K562 (cell line): ENCODE data around the gene ALOX5. TPM values are rescaled to one million over a fixed set of nuclear protein-coding genes. Genes with fewer than 3 reads are reported as not detected.

Experiments
- BHLHE40 ChIP-seq: IDR thresholded peaks from 2 replicates; pipeline ENCODE4 v1.6.1; 2011; ENCODE audit warnings: low read length, improper control_type of control experiment
- CREBBP ChIP-seq: IDR thresholded peaks from one replicate; pipeline ENCODE4 v1.6.1; 2012; ENCODE audit warnings: low read depth, mild to moderate bottlenecking, control low read depth, inconsistent platforms, low read length
- CREM ChIP-seq: IDR thresholded peaks from 2 replicates; pipeline ENCODE4 v1.6.1; 2014; ENCODE audit warnings: antibody characterized with exemption, low read depth
- DEAF1 ChIP-seq: fragments of 450-650 bp; formaldehyde crosslinking; IDR thresholded peaks from 2 replicates; pipeline ENCODE4 v1.4.0; 2020; ENCODE audit warnings: mild to moderate bottlenecking, moderate library complexity
- ELK3 ChIP-seq: fragments of 450-650 bp; formaldehyde crosslinking; IDR thresholded peaks from 2 replicates; pipeline ENCODE4 v1.4.0; 2020; ENCODE audit warnings: mild to moderate bottlenecking
- HEY1 ChIP-seq: fragments of 250-450 bp; sonication (Bioruptor Pico); IDR thresholded peaks from 2 replicates; pipeline ENCODE4 v1.5.0; 2020; ENCODE audit warnings: mild to moderate bottlenecking, moderate library complexity, borderline replicate concordance
- IRF2 ChIP-seq: sonication (generic); formaldehyde crosslinking; IDR thresholded peaks from 2 replicates; pipeline ENCODE4 v1.8.1; 2022; ENCODE audit warnings: mild to moderate bottlenecking, missing genetic modification reagents
- KLF6 ChIP-seq: fragments of 250-450 bp; sonication (Bioruptor Pico); IDR thresholded peaks from 2 replicates; pipeline ENCODE4 v1.4.0; 2020; ENCODE audit warnings: mild to moderate bottlenecking, moderate library complexity, borderline replicate concordance
- MEIS2 ChIP-seq: fragments of 450-650 bp; IDR thresholded peaks from 2 replicates; pipeline ENCODE4 v1.6.1; 2014; ENCODE audit warnings: mild to moderate bottlenecking; ENCODE audit not compliant: partially characterized antibody
- MNT ChIP-seq, 2 experiments: fragments of 450-650 bp; conservative IDR thresholded peaks; 2 replicates each; pipeline ENCODE4 v1.6.1; 2017; ENCODE audit warnings: mild to moderate bottlenecking in 2 of 2, moderate library complexity in 2 of 2
- PCBP2 ChIP-seq: fragments of 200-400 bp; formaldehyde crosslinking; IDR thresholded peaks from 2 replicates; pipeline ENCODE4 v1.6.1; 2018; ENCODE audit warnings: low read length, low read depth, mild to moderate bottlenecking, moderate library complexity; ENCODE audit not compliant: poor library complexity, severe bottlenecking
- RNF219 ChIP-seq: fragments of 250-450 bp; sonication (Bioruptor Pico); IDR thresholded peaks from 2 replicates; pipeline ENCODE4 v1.5.0; 2022; ENCODE audit warnings: mild to moderate bottlenecking
- TSHZ1 ChIP-seq: fragments of 250-450 bp; sonication (Bioruptor Pico); IDR thresholded peaks from 2 replicates; pipeline ENCODE4 v1.4.0; 2020; ENCODE audit warnings: mild to moderate bottlenecking, moderate library complexity
- U2AF1 ChIP-seq: fragments of 200-400 bp; formaldehyde crosslinking; optimal IDR thresholded peaks from 2 replicates; pipeline ENCODE3; 2017; ENCODE audit warnings: mild to moderate bottlenecking, low read depth, low read length, moderate library complexity
- XRCC3 ChIP-seq: fragments of 450-650 bp; IDR thresholded peaks from 2 replicates; pipeline ENCODE4 v1.6.1; 2017; ENCODE audit warnings: mild to moderate bottlenecking, moderate library complexity
- ZNF184 ChIP-seq: sonication (generic); formaldehyde crosslinking; IDR thresholded peaks from 2 replicates; pipeline ENCODE4 v1.5.0; 2020; ENCODE audit warnings: missing genetic modification reagents
- polyA plus RNA-seq, 8 experiments: library from polyadenylated mRNA; depleted of rRNA in 4 of 8; stranded (reverse) in 5 of 8; unstranded in 3 of 8; fragments of >200 nt; fragmentation: Nextera tagmentation in 2 of 8; fragmentation: Illumina TruSeq in 1 of 8; extraction: Ambion mirVana in 2 of 8; extraction: Trizol in 1 of 8; gene quantifications; 2 replicates each; pipeline versions ENCODE4 v1.2.1 to v1.2.3, GENCODE V29; 2011 to 2014; ENCODE audit warnings: inconsistent platforms in 1 of 8, missing spikeins in 1 of 8
- total RNA-seq, 7 experiments: library from RNA; depleted of rRNA in 6 of 7; stranded (reverse); fragments of >200 nt in 6 of 7; fragmentation: Illumina TruSeq in 2 of 7; extraction: Trizol in 2 of 7; gene quantifications; 2 replicates each; pipeline versions ENCODE4 v1.2.1 to v1.2.3, GENCODE V29; 2011 to 2021; ENCODE audit warnings: low replicate concordance in 1 of 7

Gene ALOX5
- total and polyA plus RNA-seq, 9 of the 15 experiments (the other 6 are each of a cell fraction or from before 2014, with no cell fraction given), result 0.10 to 2.4 (median 1.4) TPM

GRCh38 chr10:45470098-45471012 lies 96.3 kb downstream of the ALOX5 start (continued):
- TF ChIP-seq MNT (conservative IDR thresholded peaks at IDR 0.05), result peak; percentile 77 to 94; a peak in 3 of 4 replicates
- no peak for TF ChIP-seq ZNF184 (CRISPR knock-in tag)
- no peak for TF ChIP-seq U2AF1
- no peak for TF ChIP-seq PCBP2
- TF ChIP-seq KLF6, result peak; percentile 15; the same call in 1 of the 2 replicates
- no peak for TF ChIP-seq TSHZ1
- TF ChIP-seq BHLHE40, result peak; percentile 92
- TF ChIP-seq ELK3 (CRISPR knock-in tag), result peak; percentile 47; the same call in 1 of the 2 replicates
- peak; percentile 88 for TF ChIP-seq MEIS2
- TF ChIP-seq HEY1, result peak; percentile 94; the same call in 1 of the 2 replicates
- TF ChIP-seq CREM, result peak; percentile 89
- TF ChIP-seq RNF219 (CRISPR knock-in tag), result no peak
- TF ChIP-seq DEAF1 (CRISPR knock-in tag), result peak; percentile 9; the same call in 1 of the 2 replicates
- no peak for TF ChIP-seq IRF2 (CRISPR knock-in tag)
- no peak for TF ChIP-seq CREBBP
- no peak for TF ChIP-seq XRCC3
